Bronchial epithelial cell (primary cell): ENCODE data around the gene BCKDHA. TPM values are rescaled to one million over a fixed set of nuclear protein-coding genes. Genes with fewer than 3 reads are reported as not detected.
A peak's percentile ranks its signal among the peaks of the same experiment; 100 is the strongest.

Experiments used
- DNase-seq: peaks from one replicate; pipeline ENCODE4 v3.0.0-alpha.2; 2010; ENCODE audit warnings: low read depth
- FAIRE-seq: peaks from 2 replicates; lab custom pipeline; 2011; peaks lifted over from hg19 to GRCh38; lab: Jason Lieb, UNC
- H3K27me3 ChIP-seq: 2 replicates; pipeline ENCODE4 v1.5.1; 2011; ENCODE audit warnings: low read length; ENCODE audit not compliant: control insufficient read depth, insufficient read depth
- H3K36me3 ChIP-seq: 2 replicates; pipeline ENCODE4 v1.5.1; 2011; ENCODE audit warnings: low read length; ENCODE audit not compliant: control insufficient read depth, insufficient read depth
- H3K4me3 ChIP-seq: 2 replicates; pipeline ENCODE4 v1.5.1; 2011; ENCODE audit warnings: mild to moderate bottlenecking, low read depth, low read length, control low read depth
- CTCF ChIP-seq: IDR thresholded peaks from 2 replicates; pipeline ENCODE4 v1.5.1; 2011; ENCODE audit warnings: mild to moderate bottlenecking, moderate library complexity, low read length, control low read depth, inconsistent platforms; ENCODE audit not compliant: insufficient read depth, severe bottlenecking
- total RNA-seq: library from RNA; depleted of rRNA; stranded (reverse); fragments of >200 nt; gene quantifications from 2 replicates; pipeline ENCODE4 v1.2.1, GENCODE V29; 2014

The BCKDHA gene
- total RNA-seq, 1 donor from 2014 or later = 41.6 TPM

DNA sequence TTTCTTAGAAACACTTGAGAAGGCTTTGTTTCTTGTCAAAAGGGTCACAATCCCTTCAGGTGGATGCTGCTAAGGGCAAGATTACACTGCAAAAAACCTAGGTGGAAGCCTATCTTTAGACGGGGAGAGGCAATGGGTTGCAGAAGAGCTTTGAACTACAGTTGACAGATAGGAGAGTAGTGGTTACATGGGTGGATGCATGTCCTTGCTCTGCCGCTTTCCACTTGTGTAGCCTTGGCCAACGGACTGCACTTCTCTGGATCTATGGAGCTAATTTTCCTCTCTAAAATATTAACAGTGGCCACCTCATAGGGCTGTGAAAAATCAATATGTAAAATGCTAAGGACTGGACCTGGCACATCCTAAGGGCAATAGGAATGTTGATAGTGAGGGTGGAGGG is 980 bp downstream of the BCKDHA start:
- FAIRE-seq = no peak

DNA sequence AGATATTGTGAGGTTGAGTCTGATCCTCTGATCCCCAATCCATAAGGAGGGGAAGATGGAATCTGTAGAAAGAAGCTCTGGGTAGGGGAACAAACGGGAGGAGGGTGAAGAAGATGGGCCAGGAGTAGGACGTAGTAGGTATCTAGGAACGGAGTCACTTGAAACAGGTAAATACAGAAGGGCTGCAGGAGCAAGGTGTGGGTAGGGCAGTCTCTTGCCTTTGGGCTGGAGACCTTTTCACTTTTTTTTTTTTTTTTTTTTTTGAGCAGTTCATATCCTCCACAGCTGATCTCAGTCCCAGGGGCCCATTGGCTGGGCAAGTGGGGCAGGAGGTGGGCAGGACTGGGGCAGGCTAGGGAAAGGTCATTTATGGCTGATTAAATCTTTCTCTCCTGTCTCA is 1.5 kb downstream of the BCKDHA start:
- TF ChIP-seq CTCF = no peak
- Histone ChIP-seq H3K27me3 (no peaks in the 10 kb centered on the region), H3K4me3 (no peak overlapping the region), H3K36me3 (no peaks in the 10 kb centered on the region)
- DNase-seq (no peak), FAIRE-seq (no peak)

More for the DNA sequence above, 980 bp downstream of the BCKDHA start:
- H3K4me3 ChIP-seq = peak overlapping the region; percentile 88
- no peaks in the 10 kb centered on the region for H3K27me3 ChIP-seq
- H3K36me3 ChIP-seq = no peaks in the 10 kb centered on the region
- TF ChIP-seq CTCF = no peak
- DNase-seq = no peak

- H3K36me3 ChIP-seq = no peaks in the 10 kb centered on the region
- H3K4me3 ChIP-seq = no peak overlapping the region
- no peak for DNase-seq
- no peak for TF ChIP-seq CTCF
- no peaks in the 10 kb centered on the region for H3K27me3 ChIP-seq
- FAIRE-seq = no peak
Measured at GRCh38 chr19:41399525-41399924, 1.9 kb downstream of the BCKDHA start.

GRCh38 chr19:41401483-41401882 is 3.9 kb downstream of the BCKDHA start:
- Histone ChIP-seq H3K4me3 (no peak overlapping the region), H3K36me3 (no peaks in the 10 kb centered on the region), H3K27me3 (no peaks in the 10 kb centered on the region)
- TF ChIP-seq CTCF = no peak
- peak; percentile 17 for DNase-seq
- FAIRE-seq = no peak

- no peak overlapping the region for H3K4me3 ChIP-seq
- no peaks in the 10 kb centered on the region for H3K27me3 ChIP-seq
- H3K36me3 ChIP-seq = no peaks in the 10 kb centered on the region
- FAIRE-seq = no peak
- DNase-seq = no peak
- no peak for TF ChIP-seq CTCF
Measured at GRCh38 chr19:41402010-41402409, 4.4 kb downstream of the BCKDHA start.
